ENCODE results near the gene BCL2. TPM values are rescaled to one million over a fixed set of nuclear protein-coding genes. Genes with fewer than 3 reads are reported as not detected.

Gene BCL2
- total and polyA plus RNA-seq, 3 experiments from 2014 or later = 29.8 to 60.5 (median 58.9) TPM

GRCh38 chr18:63259567-63260379 lies 59.8 kb downstream of the BCL2 start:
- no peaks in the 10 kb centered on the region for H3K27me3 Mint-ChIP-seq
- H3K27ac ChIP-seq (ENCODE audit: low read depth, low read length) = no peak overlapping the region
- ChIA-PET POLR2A (no interaction called here), CTCF (interaction anchor here (1.0 kb wide), 1 partner anchor 105 kb away, joined by 4 read pairs; no protein-coding TSS in a partner anchor)
- no peak for DNase-seq
- H3K27ac Mint-ChIP-seq = peak overlapping the region in 6 of 8 donors; percentile 34 to 85 (median 62)
- H3K4me1 Mint-ChIP-seq = peaks cover 54 to 90% (median 76%) of the 10 kb centered on the region in 3 donors
- peak overlapping the region in 1 of 7 donors; percentile 71 for H3K4me3 Mint-ChIP-seq
- H3K9me3 ChIP-seq (ENCODE audit: low read length) = no peaks in the 10 kb centered on the region
- no peaks in the 10 kb centered on the region for H3K27me3 ChIP-seq (ENCODE audit: insufficient read depth, low read length, poor library complexity, severe bottlenecking)
- H3K9me3 Mint-ChIP-seq = no peaks in the 10 kb centered on the region
- no peak overlapping the region for H3K4me3 ChIP-seq (ENCODE audit: low read length)
- peaks cover 5 to 40% (median 16%) of the 10 kb centered on the region in 3 donors for H3K36me3 Mint-ChIP-seq
- no peaks in the 10 kb centered on the region for H3K36me3 ChIP-seq (ENCODE audit: insufficient read depth, low read length)
- H3K4me1 ChIP-seq (ENCODE audit: insufficient read depth, low read length) = peaks cover 11% of the 10 kb centered on the region

GRCh38 chr18:63258749-63259566 lies 60.6 kb downstream of the BCL2 start:
- POLR2A ChIA-PET = interaction anchor here (0.6 kb wide), 2 partner anchors 82 to 89 kb away, joined by 4 to 8 read pairs; no protein-coding TSS in a partner anchor
- peak overlapping the region; percentile 37 to 85 (median 70) for H3K27ac Mint-ChIP-seq

GRCh38 chr18:63257453-63257852 lies 62.1 kb downstream of the BCL2 start:
- H3K9me3 Mint-ChIP-seq = no peaks in the 10 kb centered on the region
- no peak overlapping the region for H3K4me3 ChIP-seq (ENCODE audit: low read length)
- POLR2A ChIA-PET = no interaction called here
- H3K27ac ChIP-seq (ENCODE audit: low read depth, low read length) = no peak overlapping the region
- no peaks in the 10 kb centered on the region for H3K9me3 ChIP-seq (ENCODE audit: low read length)
- no peak for DNase-seq
- H3K4me1 Mint-ChIP-seq = peaks cover 65 to 93% (median 85%) of the 10 kb centered on the region in 3 donors
- H3K4me3 Mint-ChIP-seq = peak overlapping the region in 5 of 7 donors; percentile 51 to 77 (median 61)
- H3K36me3 Mint-ChIP-seq = peaks cover 6 to 38% (median 23%) of the 10 kb centered on the region in 3 donors
- no peaks in the 10 kb centered on the region for H3K27me3 ChIP-seq (ENCODE audit: insufficient read depth, low read length, poor library complexity, severe bottlenecking)
- peak overlapping the region in 6 of 8 donors; percentile 33 to 94 (median 75) for H3K27ac Mint-ChIP-seq
- H3K4me1 ChIP-seq (ENCODE audit: insufficient read depth, low read length) = peaks cover 20% of the 10 kb centered on the region
- CTCF ChIA-PET = interaction anchor here (0.9 to 3.3 kb wide), 2 partner anchors 60 to 61 kb away, joined by 3 to 12 read pairs; partner anchors contain the start of gene BCL2
- H3K36me3 ChIP-seq (ENCODE audit: insufficient read depth, low read length) = no peaks in the 10 kb centered on the region
- H3K27me3 Mint-ChIP-seq = no peaks in the 10 kb centered on the region

More at GRCh38 chr18:63258749-63259566, 60.6 kb downstream of the BCL2 start:
- no peak for DNase-seq
- H3K36me3 Mint-ChIP-seq = peaks cover 5 to 41% (median 19%) of the 10 kb centered on the region in 3 donors
- peaks cover 58 to 93% (median 79%) of the 10 kb centered on the region in 3 donors for H3K4me1 Mint-ChIP-seq
- no peaks in the 10 kb centered on the region for H3K9me3 ChIP-seq (ENCODE audit: low read length)
- no peak overlapping the region for H3K27ac ChIP-seq (ENCODE audit: low read depth, low read length)
- peaks cover 17% of the 10 kb centered on the region for H3K4me1 ChIP-seq (ENCODE audit: insufficient read depth, low read length)
- peak overlapping the region in 5 of 7 donors; percentile 21 to 71 (median 54) for H3K4me3 Mint-ChIP-seq
- no peaks in the 10 kb centered on the region for H3K36me3 ChIP-seq (ENCODE audit: insufficient read depth, low read length)
- H3K27me3 ChIP-seq (ENCODE audit: insufficient read depth, low read length, poor library complexity, severe bottlenecking) = no peaks in the 10 kb centered on the region
- H3K27me3 Mint-ChIP-seq = no peaks in the 10 kb centered on the region
- no peaks in the 10 kb centered on the region for H3K9me3 Mint-ChIP-seq
- no peak overlapping the region for H3K4me3 ChIP-seq (ENCODE audit: low read length)
- CTCF ChIA-PET = interaction anchor here (0.7 to 3.3 kb wide), 3 partner anchors 13 to 104 kb away, joined by 3 to 12 read pairs (median 5); partner anchors contain the start of gene BCL2

- Histone ChIP-seq H3K27ac (ENCODE audit: low read depth, low read length) (no peak overlapping the region), H3K36me3 (ENCODE audit: insufficient read depth, low read length) (no peaks in the 10 kb centered on the region)
- CTCF ChIA-PET = interaction anchor here (1.1 to 2.0 kb wide), 3 partner anchors 22 to 101 kb away, joined by 3 to 5 read pairs (median 3); no protein-coding TSS in a partner anchor
These were observed 64.1 kb downstream of the BCL2 start for GRCh38 chr18:63255435-63255834.

GRCh38 chr18:63254716-63255399 lies 64.7 kb downstream of the BCL2 start:
- H3K36me3 ChIP-seq (ENCODE audit: insufficient read depth, low read length) = no peaks in the 10 kb centered on the region
- ChIA-PET POLR2A (no interaction called here), CTCF (interaction anchor here (1.1 to 2.0 kb wide), 2 partner anchors 63 to 100 kb away, joined by 3 to 5 read pairs; no protein-coding TSS in a partner anchor)
- H3K27me3 ChIP-seq (ENCODE audit: insufficient read depth, low read length, poor library complexity, severe bottlenecking) = no peaks in the 10 kb centered on the region
- H3K4me1 ChIP-seq (ENCODE audit: insufficient read depth, low read length) = peaks cover 29% of the 10 kb centered on the region
- no peak for DNase-seq
- H3K4me3 ChIP-seq (ENCODE audit: low read length) = no peak overlapping the region
- Mint-ChIP-seq H3K27me3 (no peaks in the 10 kb centered on the region), H3K9me3 (no peaks in the 10 kb centered on the region), H3K27ac (peak overlapping the region in 7 of 8 donors; percentile 14 to 70 (median 53)), H3K4me3 (peak overlapping the region in 2 of 7 donors; percentile 42 to 68), H3K4me1 (peaks cover 55 to 88% (median 74%) of the 10 kb centered on the region in 3 donors), H3K36me3 (peaks cover 9 to 39% (median 24%) of the 10 kb centered on the region in 3 donors)
- H3K27ac ChIP-seq (ENCODE audit: low read depth, low read length) = no peak overlapping the region
- H3K9me3 ChIP-seq (ENCODE audit: low read length) = no peaks in the 10 kb centered on the region

More at GRCh38 chr18:63255435-63255834, 64.1 kb downstream of the BCL2 start:
- Mint-ChIP-seq H3K4me3 (peak overlapping the region in 2 of 7 donors; percentile 42 to 68), H3K27me3 (no peaks in the 10 kb centered on the region), H3K27ac (peak overlapping the region in 4 of 8 donors; percentile 14 to 68 (median 50)), H3K9me3 (no peaks in the 10 kb centered on the region), H3K4me1 (peaks cover 57 to 88% (median 74%) of the 10 kb centered on the region in 3 donors), H3K36me3 (peaks cover 9 to 39% (median 26%) of the 10 kb centered on the region in 3 donors)
- POLR2A ChIA-PET = no interaction called here
- Histone ChIP-seq H3K4me3 (ENCODE audit: low read length) (no peak overlapping the region), H3K4me1 (ENCODE audit: insufficient read depth, low read length) (peaks cover 24% of the 10 kb centered on the region), H3K27me3 (ENCODE audit: insufficient read depth, low read length, poor library complexity, severe bottlenecking) (no peaks in the 10 kb centered on the region), H3K9me3 (ENCODE audit: low read length) (no peaks in the 10 kb centered on the region)
- DNase-seq = no peak

- H3K4me1 ChIP-seq (ENCODE audit: insufficient read depth, low read length) = peaks cover 33% of the 10 kb centered on the region
- Mint-ChIP-seq H3K27me3 (no peaks in the 10 kb centered on the region), H3K27ac (peak overlapping the region in 7 of 8 donors; percentile 9 to 73 (median 48)), H3K4me1 (peaks cover 53 to 87% (median 72%) of the 10 kb centered on the region in 3 donors), H3K9me3 (no peaks in the 10 kb centered on the region), H3K36me3 (peaks cover 9 to 33% (median 22%) of the 10 kb centered on the region in 3 donors), H3K4me3 (peak overlapping the region in 5 of 7 donors; percentile 14 to 47 (median 44))
- no peaks in the 10 kb centered on the region for H3K9me3 ChIP-seq (ENCODE audit: low read length)
- CTCF ChIA-PET = interaction anchor here (1.1 to 2.0 kb wide), 2 partner anchors 65 to 99 kb away, joined by 3 to 5 read pairs; no protein-coding TSS in a partner anchor
- POLR2A ChIA-PET = no interaction called here
- H3K4me3 ChIP-seq (ENCODE audit: low read length) = no peak overlapping the region
- no peak overlapping the region for H3K27ac ChIP-seq (ENCODE audit: low read depth, low read length)
- no peak for DNase-seq
- no peaks in the 10 kb centered on the region for H3K36me3 ChIP-seq (ENCODE audit: insufficient read depth, low read length)
- no peaks in the 10 kb centered on the region for H3K27me3 ChIP-seq (ENCODE audit: insufficient read depth, low read length, poor library complexity, severe bottlenecking)
These were observed 65.9 kb downstream of the BCL2 start for GRCh38 chr18:63253428-63254372.

All from CD8-positive, alpha-beta memory T cell (primary cell).